PC-3 (cell line): ENCODE data around the gene EFCAB6.

Experiments
- EZH2 ChIP-seq: fragments of 300-600 bp; sonication (generic); IDR thresholded peaks from one replicate; pipeline ENCODE4 v1.6.1; 2017; ENCODE audit warnings: antibody characterized with exemption, mild to moderate bottlenecking, low read length; ENCODE audit not compliant: unreplicated experiment
- TF ChIP-seq, protein P1 (sequence below): fragments of 300-600 bp; sonication (generic); conservative IDR thresholded peaks from 2 replicates; pipeline ENCODE4 v1.5.1; 2017; ENCODE audit warnings: antibody characterized with exemption, low read depth, mild to moderate bottlenecking, low read length

DNA sequence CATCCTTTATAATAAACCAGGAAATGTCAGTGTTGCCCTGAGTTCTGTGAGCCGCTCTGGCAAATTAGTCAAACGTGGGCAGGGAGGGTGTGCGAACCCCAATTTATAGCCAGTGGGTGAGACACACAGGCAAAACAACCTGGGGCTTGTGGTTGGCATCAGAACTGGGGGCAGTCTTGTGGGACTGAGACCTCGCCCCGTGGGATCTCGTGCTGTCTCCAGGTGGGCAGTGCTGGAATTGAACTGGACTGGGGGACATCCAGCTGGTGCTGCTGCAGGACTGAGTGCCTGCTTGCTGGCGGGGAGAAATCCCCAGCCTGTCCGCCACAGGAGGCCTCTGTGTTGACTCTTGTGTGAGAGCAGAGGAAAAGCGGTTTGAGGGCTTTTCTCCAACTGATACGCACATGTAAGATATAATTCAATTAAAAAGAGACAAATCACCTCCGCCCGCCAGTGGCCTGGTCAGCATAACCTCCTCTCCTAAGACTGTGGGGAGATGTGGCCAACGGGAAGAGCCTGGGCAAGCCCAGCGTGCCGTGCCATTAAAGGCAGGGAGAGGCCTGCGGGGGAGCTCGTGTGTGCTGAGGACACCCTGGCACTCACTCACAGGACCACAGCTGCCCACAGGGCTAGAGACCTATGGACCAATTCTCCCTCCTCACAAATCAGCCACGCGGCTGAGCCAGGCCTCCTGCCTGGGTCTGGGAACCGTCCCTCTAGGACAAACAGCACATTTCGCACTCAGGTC is 31.9 kb upstream of the EFCAB6 start:
- TF ChIP-seq, protein P1, sequence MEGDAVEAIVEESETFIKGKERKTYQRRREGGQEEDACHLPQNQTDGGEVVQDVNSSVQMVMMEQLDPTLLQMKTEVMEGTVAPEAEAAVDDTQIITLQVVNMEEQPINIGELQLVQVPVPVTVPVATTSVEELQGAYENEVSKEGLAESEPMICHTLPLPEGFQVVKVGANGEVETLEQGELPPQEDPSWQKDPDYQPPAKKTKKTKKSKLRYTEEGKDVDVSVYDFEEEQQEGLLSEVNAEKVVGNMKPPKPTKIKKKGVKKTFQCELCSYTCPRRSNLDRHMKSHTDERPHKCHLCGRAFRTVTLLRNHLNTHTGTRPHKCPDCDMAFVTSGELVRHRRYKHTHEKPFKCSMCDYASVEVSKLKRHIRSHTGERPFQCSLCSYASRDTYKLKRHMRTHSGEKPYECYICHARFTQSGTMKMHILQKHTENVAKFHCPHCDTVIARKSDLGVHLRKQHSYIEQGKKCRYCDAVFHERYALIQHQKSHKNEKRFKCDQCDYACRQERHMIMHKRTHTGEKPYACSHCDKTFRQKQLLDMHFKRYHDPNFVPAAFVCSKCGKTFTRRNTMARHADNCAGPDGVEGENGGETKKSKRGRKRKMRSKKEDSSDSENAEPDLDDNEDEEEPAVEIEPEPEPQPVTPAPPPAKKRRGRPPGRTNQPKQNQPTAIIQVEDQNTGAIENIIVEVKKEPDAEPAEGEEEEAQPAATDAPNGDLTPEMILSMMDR = no peak
- no peak for TF ChIP-seq EZH2
